ENCODE data around the gene FAAH.

GRCh38 chr1:46345281-46345680 lies 48.8 kb upstream of the FAAH start:
- TF ChIP-seq POLR2A (IDR thresholded peaks at IDR 0.05): no peak
- no peak for TF ChIP-seq CTCF (IDR thresholded peaks at IDR 0.05)
